C4-2B (cell line): Measurements from ENCODE around the gene AJUBA.
A peak's percentile ranks its signal among the peaks of the same experiment; 100 is the strongest.

Experiments
- H3K27ac ChIP-seq: fragments of 450-650 bp; 2 replicates; pipeline ENCODE4 v1.5.1; 2017
- CTCF ChIP-seq: fragments of 450-650 bp; conservative IDR thresholded peaks from 2 replicates; pipeline ENCODE4 v1.5.1; 2017; ENCODE audit warnings: mild to moderate bottlenecking
- ZFX ChIP-seq: fragments of 450-650 bp; IDR thresholded peaks from 2 replicates; pipeline ENCODE4 v1.6.1; 2017

AJUBA gene

GRCh38 chr14:22982477-22983245, at the start of gene AJUBA:
Gene AJUBA (minus strand): TSS chr14:22982551. CDS start chr14:22982266, 285 bp downstream.
- no peak for TF ChIP-seq CTCF
- no peak for TF ChIP-seq ZFX
- H3K27ac ChIP-seq = peak within 1 kb of the TSS; percentile 82

GRCh38 chr14:23030936-23031335, 48.6 kb upstream of the AJUBA start:
- TF ChIP-seq CTCF (no peak), ZFX (no peak)
- H3K27ac ChIP-seq = no peak overlapping the region

- no peak for TF ChIP-seq ZFX
- TF ChIP-seq CTCF = no peak
- H3K27ac ChIP-seq = no peak overlapping the region
These were observed 46.4 kb upstream of the AJUBA start for GRCh38 chr14:23028799-23029198.

GRCh38 chr14:23025151-23025814, 42.9 kb upstream of the AJUBA start:
- TF ChIP-seq ZFX (no peak), CTCF (no peak)
- H3K27ac ChIP-seq = no peak overlapping the region

GRCh38 chr14:23024612-23025075, 42.3 kb upstream of the AJUBA start:
- no peak for TF ChIP-seq CTCF
- no peak for TF ChIP-seq ZFX
- H3K27ac ChIP-seq = no peak overlapping the region

GRCh38 chr14:23023795-23024152, 41.4 kb upstream of the AJUBA start:
- no peak overlapping the region for H3K27ac ChIP-seq
- TF ChIP-seq CTCF = no peak
- TF ChIP-seq ZFX = no peak
